Esophagus muscularis mucosa (tissue), 4 donors: ENCODE data around the gene DLD. TPM values are rescaled to one million over a fixed set of nuclear protein-coding genes. Genes with fewer than 3 reads are reported as not detected.

Source experiments
- DNase-seq: peaks from one replicate; pipeline ENCODE4 v3.0.0-alpha.2; 2017; ENCODE audit errors: extremely low spot score
- H3K27ac ChIP-seq, 4 donors: fragments of 200-600 bp; sonication (generic); replicated peaks in 1 of 4; 1 replicate in 3 of 4; 2 replicates in 1 of 4; pipeline ENCODE4 v1.5.1; 2016 to 2019; ENCODE audit warnings: mild to moderate bottlenecking in 1 of 4
- H3K27me3 ChIP-seq, 4 donors: fragments of 200-600 bp; sonication (generic); one replicate each; pipeline versions ENCODE4 v1.5.1 to v1.6.0; 2016 to 2019
- H3K36me3 ChIP-seq, 4 donors: fragments of 200-600 bp; sonication (generic); one replicate each; pipeline ENCODE4 v1.5.1; 2016 to 2019
- H3K4me1 ChIP-seq, 4 donors: fragments of 200-600 bp; sonication (generic); one replicate each; pipeline ENCODE4 v1.5.1; 2016 to 2019
- H3K4me3 ChIP-seq, 4 donors: fragments of 200-600 bp; sonication (generic); 1 replicate in 2 of 4; 2 replicates in 2 of 4; pipeline ENCODE4 v1.5.1; 2016 to 2019; ENCODE audit warnings: mild to moderate bottlenecking in 4 of 4, moderate library complexity in 1 of 4
- H3K9me3 ChIP-seq, 4 donors: fragments of 200-600 bp; sonication (generic); 1 replicate in 3 of 4; 2 replicates in 1 of 4; pipeline ENCODE4 v1.5.1; 2016 to 2019
- CTCF ChIP-seq, 3 experiments: fragments of 200-600 bp in 2 of 3; fragments of 450-650 bp in 1 of 3; sonication (generic) in 2 of 3; IDR thresholded peaks; one replicate each; pipeline ENCODE4 v1.5.1; 2017 to 2019; ENCODE audit warnings: antibody characterized with exemption in 3 of 3, mild to moderate bottlenecking in 2 of 3, moderate library complexity in 1 of 3
- EP300 ChIP-seq: sonication (generic); formaldehyde crosslinking; IDR thresholded peaks from one replicate; pipeline ENCODE4 v1.6.1; 2017; ENCODE audit warnings: antibody characterized with exemption
- POLR2A ChIP-seq: fragments of 450-650 bp; IDR thresholded peaks from one replicate; pipeline ENCODE4 v1.6.1; 2017; ENCODE audit warnings: antibody characterized with exemption, moderate library complexity, mild to moderate bottlenecking, low read depth
- POLR2AphosphoS5 ChIP-seq, 2 donors: sonication (generic); formaldehyde crosslinking; IDR thresholded peaks; one replicate each; pipeline ENCODE4 v1.6.1; 2017; ENCODE audit warnings: antibody characterized with exemption in 2 of 2
- WGBS: methylation state at CpG from one replicate; pipeline ENCODE4 v1.1.5; 2018; 5-methylcytosine and 5-hydroxymethylcytosine counted together
- intact Hi-C: fragments of 100-400 bp; cut with DNase I; formaldehyde crosslinking; loops from one replicate; pipeline ENCODE4 v1.15.1; 2023
- total RNA-seq, 4 donors: library from RNA; depleted of rRNA; stranded (reverse); fragments of >200 nt; gene quantifications; one replicate each; pipeline versions ENCODE4 v1.1.0 to v1.2.1, GENCODE V29; 2016

Gene DLD
- total RNA-seq, 4 donors from 2014 or later = 99.9 to 135 (median 119) TPM

- no peak for DNase-seq
- no peak overlapping the region for H3K4me3 ChIP-seq
- intact Hi-C loops = no loop called here
- H3K27me3 ChIP-seq = no peaks in the 10 kb centered on the region
- peaks cover 7 to 38% (median 26%) of the 10 kb centered on the region in 4 donors for H3K36me3 ChIP-seq
- TF ChIP-seq CTCF (IDR thresholded peaks at IDR 0.05) (no peak), EP300 (no peak)
- H3K27ac ChIP-seq = no peak overlapping the region
- peaks cover 47 to 80% (median 80%) of the 10 kb centered on the region in 4 donors for H3K4me1 ChIP-seq
- 54% methylated on average over 2 of the region's 2 CpGs for WGBS
- H3K9me3 ChIP-seq = no peaks in the 10 kb centered on the region
Observed at GRCh38 chr7:107898997-107899594, 8.1 kb downstream of the DLD start.

DNA sequence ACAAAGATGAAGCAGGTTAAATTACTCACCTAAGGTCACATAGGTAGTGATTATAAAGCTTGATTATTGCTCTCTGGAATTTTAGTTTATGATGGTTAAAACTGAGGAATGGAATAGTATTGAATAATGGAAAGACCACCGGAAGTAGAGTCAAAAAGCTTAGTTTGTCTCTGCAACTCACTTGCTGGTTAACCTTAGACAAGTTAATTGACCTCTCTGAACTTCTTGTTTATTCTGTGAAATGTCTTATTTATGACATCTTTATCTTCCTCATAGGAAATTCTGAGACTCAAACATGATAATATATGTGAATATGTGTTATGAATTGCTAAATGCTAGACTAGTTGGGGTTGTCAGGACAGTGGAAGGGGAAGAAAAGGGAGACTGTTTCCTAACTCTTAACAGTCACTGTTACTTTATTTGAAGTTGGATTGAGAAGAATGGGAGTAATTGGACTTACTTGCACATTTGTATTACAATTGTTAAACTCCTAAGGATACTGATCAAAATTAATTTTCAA lies 9.6 kb downstream of the DLD start:
- H3K36me3 ChIP-seq = peaks cover 13 to 40% (median 29%) of the 10 kb centered on the region in 4 donors
- intact Hi-C loops = no loop called here
- peaks cover 36 to 67% (median 65%) of the 10 kb centered on the region in 4 donors for H3K4me1 ChIP-seq
- WGBS = 90% methylated on average over 1 of the region's 1 CpG
- H3K27ac ChIP-seq = peak overlapping the region in 1 of 4 donors; percentile 8
- H3K9me3 ChIP-seq = no peaks in the 10 kb centered on the region
- H3K4me3 ChIP-seq = no peak overlapping the region
- H3K27me3 ChIP-seq = no peaks in the 10 kb centered on the region
- no peak for DNase-seq
- TF ChIP-seq CTCF (IDR thresholded peaks at IDR 0.05) = no peak
- TF ChIP-seq POLR2A = no peak
- no peak for TF ChIP-seq POLR2AphosphoS5 (IDR thresholded peaks at IDR 0.05)
- no peak for TF ChIP-seq EP300

DNA sequence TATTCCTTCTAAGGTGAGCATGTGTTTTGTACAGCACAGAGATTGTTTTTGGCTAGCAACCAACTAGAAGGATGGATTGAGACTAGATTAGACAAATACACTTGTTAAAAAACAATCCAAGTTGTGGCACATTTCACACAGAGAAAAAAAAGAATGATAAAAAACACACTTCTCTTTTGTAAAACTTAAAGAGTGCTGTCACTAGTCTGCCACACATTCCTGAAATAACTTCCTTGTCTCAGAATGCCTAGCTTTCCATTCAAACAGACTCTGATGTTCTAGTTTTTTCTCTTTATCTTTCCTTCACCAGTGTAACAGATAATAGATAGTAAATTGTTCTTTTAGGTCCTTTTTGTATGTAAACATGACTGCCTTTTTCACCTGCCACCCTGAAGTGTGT lies 11.4 kb downstream of the DLD start:
- Histone ChIP-seq H3K36me3 (peaks cover 17 to 52% (median 40%) of the 10 kb centered on the region in 4 donors), H3K27me3 (no peaks in the 10 kb centered on the region), H3K4me3 (no peak overlapping the region), H3K27ac (peak overlapping the region in 2 of 4 donors; percentile 7 to 45), H3K9me3 (no peaks in the 10 kb centered on the region), H3K4me1 (peaks cover 40 to 61% (median 57%) of the 10 kb centered on the region in 4 donors)
- DNase-seq = no peak
- intact Hi-C loops = no loop called here
- TF ChIP-seq POLR2AphosphoS5 (IDR thresholded peaks at IDR 0.05) = no peak

- Histone ChIP-seq H3K4me1 (peaks cover 12 to 33% (median 17%) of the 10 kb centered on the region in 4 donors), H3K27me3 (no peaks in the 10 kb centered on the region), H3K36me3 (peaks cover 32 to 97% (median 65%) of the 10 kb centered on the region in 4 donors), H3K9me3 (no peaks in the 10 kb centered on the region), H3K27ac (peak overlapping the region in 2 of 4 donors; percentile 15 to 49), H3K4me3 (no peak overlapping the region)
- WGBS = 84% methylated on average over 2 of the region's 2 CpGs
- DNase-seq = no peak
- intact Hi-C loops = no loop called here
- TF ChIP-seq POLR2AphosphoS5 (IDR thresholded peaks at IDR 0.05) (no peak), CTCF (IDR thresholded peaks at IDR 0.05) (no peak), EP300 (no peak), POLR2A (no peak)
Observed at GRCh38 chr7:107907790-107908189, 16.8 kb downstream of the DLD start.

- TF ChIP-seq POLR2A = no peak
- no peak for TF ChIP-seq POLR2AphosphoS5 (IDR thresholded peaks at IDR 0.05)
- TF ChIP-seq EP300 = no peak
- TF ChIP-seq CTCF (IDR thresholded peaks at IDR 0.05) = no peak
- intact Hi-C loops = no loop called here
- H3K9me3 ChIP-seq = no peaks in the 10 kb centered on the region
- H3K36me3 ChIP-seq = peaks cover 22 to 80% (median 53%) of the 10 kb centered on the region in 4 donors
- H3K27ac ChIP-seq = no peak overlapping the region
- no peak for DNase-seq
- H3K4me3 ChIP-seq = no peak overlapping the region
- H3K27me3 ChIP-seq = no peaks in the 10 kb centered on the region
- 85% methylated on average over 1 of the region's 1 CpG for WGBS
- peaks cover 12 to 34% (median 18%) of the 10 kb centered on the region in 4 donors for H3K4me1 ChIP-seq
Observed at GRCh38 chr7:107909445-107909844, 18.5 kb downstream of the DLD start.
